GM06990 (cell line): ENCODE data around the gene TMEM209.
"Not testable (repeated sequence)": the region's sequence is repeated elsewhere in the genome, so short reads cannot be mapped to it uniquely, and the experiment has no call there.

Experiments
- DNase-seq: peaks from one replicate; pipeline ENCODE4 v3.0.0-alpha.2; 2011; ENCODE audit not compliant: insufficient read length; ENCODE audit errors: extremely low read depth
- H3K27me3 ChIP-seq: replicated peaks from 2 replicates; pipeline ENCODE4 v1.6.0; 2011; ENCODE audit warnings: low read length; ENCODE audit not compliant: control insufficient read depth, insufficient read depth
- H3K36me3 ChIP-seq: 2 replicates; pipeline ENCODE4 v1.5.1; 2011; ENCODE audit warnings: low read length; ENCODE audit not compliant: control insufficient read depth, insufficient read depth
- H3K4me3 ChIP-seq: replicated peaks from 2 replicates; pipeline ENCODE4 v1.5.1; 2011; ENCODE audit warnings: low read depth, mild to moderate bottlenecking, control low read depth, low read length
- TF ChIP-seq, protein P1 (sequence below): IDR thresholded peaks from 2 replicates; pipeline ENCODE4 v1.5.1; 2011; ENCODE audit warnings: low read length, control low read depth, mild to moderate bottlenecking, inconsistent platforms; ENCODE audit not compliant: insufficient read depth, poor library complexity, severe bottlenecking

TMEM209 gene

GRCh38 chr7:130227883-130228575 is 22.8 kb upstream of the TMEM209 start:
- TF ChIP-seq, protein P1, sequence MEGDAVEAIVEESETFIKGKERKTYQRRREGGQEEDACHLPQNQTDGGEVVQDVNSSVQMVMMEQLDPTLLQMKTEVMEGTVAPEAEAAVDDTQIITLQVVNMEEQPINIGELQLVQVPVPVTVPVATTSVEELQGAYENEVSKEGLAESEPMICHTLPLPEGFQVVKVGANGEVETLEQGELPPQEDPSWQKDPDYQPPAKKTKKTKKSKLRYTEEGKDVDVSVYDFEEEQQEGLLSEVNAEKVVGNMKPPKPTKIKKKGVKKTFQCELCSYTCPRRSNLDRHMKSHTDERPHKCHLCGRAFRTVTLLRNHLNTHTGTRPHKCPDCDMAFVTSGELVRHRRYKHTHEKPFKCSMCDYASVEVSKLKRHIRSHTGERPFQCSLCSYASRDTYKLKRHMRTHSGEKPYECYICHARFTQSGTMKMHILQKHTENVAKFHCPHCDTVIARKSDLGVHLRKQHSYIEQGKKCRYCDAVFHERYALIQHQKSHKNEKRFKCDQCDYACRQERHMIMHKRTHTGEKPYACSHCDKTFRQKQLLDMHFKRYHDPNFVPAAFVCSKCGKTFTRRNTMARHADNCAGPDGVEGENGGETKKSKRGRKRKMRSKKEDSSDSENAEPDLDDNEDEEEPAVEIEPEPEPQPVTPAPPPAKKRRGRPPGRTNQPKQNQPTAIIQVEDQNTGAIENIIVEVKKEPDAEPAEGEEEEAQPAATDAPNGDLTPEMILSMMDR: no peak
- Histone ChIP-seq H3K4me3 (no peak overlapping the region), H3K27me3 (no peaks in the 10 kb centered on the region), H3K36me3 (no peaks in the 10 kb centered on the region)
- DNase-seq: no peak

- Histone ChIP-seq H3K4me3 (no peak overlapping the region), H3K27me3 (no peaks in the 10 kb centered on the region), H3K36me3 (no peaks in the 10 kb centered on the region)
- TF ChIP-seq, protein P1: no peak
- no peak for DNase-seq
Observed at GRCh38 chr7:130226333-130226732, 21.1 kb upstream of the TMEM209 start.

DNA sequence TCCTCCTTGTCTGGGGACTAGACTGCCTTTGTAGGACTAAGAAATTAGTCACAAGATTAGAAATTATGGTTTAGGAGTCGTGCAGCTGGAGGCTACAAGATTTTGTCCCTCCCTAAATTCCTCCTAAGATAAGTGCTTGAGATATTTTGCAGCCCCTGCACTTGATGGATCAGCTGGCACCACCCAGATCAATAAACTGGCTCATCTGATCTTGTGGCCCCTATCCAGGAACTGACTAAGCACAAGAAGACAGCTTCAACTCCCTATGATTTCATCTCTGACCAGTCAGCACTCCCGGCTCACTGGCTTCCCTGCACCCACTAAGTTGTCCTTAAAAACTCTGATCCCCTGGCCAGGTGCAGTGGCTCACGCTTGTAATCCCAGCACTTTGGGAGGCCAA is 19.7 kb upstream of the TMEM209 start:
- H3K36me3 ChIP-seq, H3K4me3 ChIP-seq, H3K27me3 ChIP-seq, DNase-seq: not testable (repeated sequence)

DNA sequence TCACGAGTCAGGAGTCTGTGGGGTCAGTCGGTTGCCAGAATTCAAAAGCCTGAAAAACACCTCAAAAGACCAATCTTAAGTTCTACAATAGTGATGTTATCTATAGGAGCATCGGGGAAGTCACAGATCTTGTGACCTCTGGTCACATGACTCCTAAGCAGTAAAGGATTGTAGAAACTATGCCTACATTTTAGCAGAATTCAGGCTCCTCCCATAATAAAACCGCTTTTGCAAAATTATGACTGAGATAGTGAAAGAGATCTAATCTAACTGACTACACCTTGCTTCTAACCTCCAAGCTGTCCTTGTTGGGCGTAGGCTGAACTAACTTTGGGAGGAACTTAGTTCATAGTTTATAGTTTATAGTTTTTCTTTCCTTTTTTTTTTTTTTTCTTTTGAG is 19.0 kb upstream of the TMEM209 start:
- no peaks in the 10 kb centered on the region for H3K36me3 ChIP-seq
- no peak for DNase-seq
- H3K4me3 ChIP-seq: no peak overlapping the region
- no peaks in the 10 kb centered on the region for H3K27me3 ChIP-seq
- TF ChIP-seq, protein P1: no peak

DNA sequence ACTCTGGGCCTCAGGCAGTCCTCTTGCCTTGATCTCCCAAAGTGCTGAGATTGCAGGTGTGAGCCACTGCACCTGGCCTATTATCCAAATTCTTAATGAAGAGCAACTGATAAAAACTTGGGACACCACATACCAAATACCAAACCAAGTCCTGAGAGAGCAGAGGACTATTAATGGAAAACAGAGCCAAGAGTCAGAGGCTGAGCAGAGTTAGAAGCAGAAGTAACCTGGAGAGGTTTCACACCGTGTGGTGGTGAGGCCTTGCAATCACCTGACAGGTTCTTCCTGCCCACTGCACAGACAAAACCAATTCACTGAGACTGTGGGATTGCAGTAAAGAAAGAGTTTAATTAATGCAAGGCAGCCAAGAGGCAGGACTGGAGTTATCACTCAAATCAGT is 18.4 kb upstream of the TMEM209 start:
- DNase-seq: no peak
- Histone ChIP-seq H3K36me3 (no peaks in the 10 kb centered on the region), H3K27me3 (no peaks in the 10 kb centered on the region), H3K4me3 (no peak overlapping the region)
- TF ChIP-seq, protein P1: no peak

DNA sequence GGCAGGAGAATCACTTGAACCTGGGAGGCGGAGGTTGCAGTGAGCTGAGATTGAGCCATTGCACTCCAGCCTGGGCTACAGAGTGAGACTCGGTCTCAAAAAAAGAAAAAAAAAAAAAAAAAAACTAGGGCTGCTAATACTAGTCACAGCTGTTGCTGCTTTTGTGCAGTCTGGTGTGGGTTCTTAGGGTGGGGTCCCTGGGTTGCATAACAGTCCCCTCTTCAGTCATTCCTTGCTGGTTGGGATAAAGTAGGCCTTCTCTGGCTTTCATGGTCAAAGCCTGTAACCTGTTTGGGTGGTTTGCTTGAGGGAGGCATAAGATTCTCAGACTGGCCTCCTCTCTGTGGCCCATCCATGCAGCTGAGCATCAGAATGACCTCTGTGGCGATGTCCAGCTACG is 16.5 kb upstream of the TMEM209 start:
- Histone ChIP-seq H3K27me3 (no peaks in the 10 kb centered on the region), H3K36me3 (no peaks in the 10 kb centered on the region), H3K4me3 (no peak overlapping the region)
- no peak for DNase-seq
- TF ChIP-seq, protein P1: no peak
